ENCODE data around the gene KMT2C. TPM values are rescaled to one million over a fixed set of nuclear protein-coding genes. Genes with fewer than 3 reads are reported as not detected.
"Not testable (repeated sequence)": the region's sequence is repeated elsewhere in the genome, so short reads cannot be mapped to it uniquely, and the experiment has no call there.

KMT2C gene
- total RNA-seq, 1 donor from 2014 or later: 136 TPM

DNA sequence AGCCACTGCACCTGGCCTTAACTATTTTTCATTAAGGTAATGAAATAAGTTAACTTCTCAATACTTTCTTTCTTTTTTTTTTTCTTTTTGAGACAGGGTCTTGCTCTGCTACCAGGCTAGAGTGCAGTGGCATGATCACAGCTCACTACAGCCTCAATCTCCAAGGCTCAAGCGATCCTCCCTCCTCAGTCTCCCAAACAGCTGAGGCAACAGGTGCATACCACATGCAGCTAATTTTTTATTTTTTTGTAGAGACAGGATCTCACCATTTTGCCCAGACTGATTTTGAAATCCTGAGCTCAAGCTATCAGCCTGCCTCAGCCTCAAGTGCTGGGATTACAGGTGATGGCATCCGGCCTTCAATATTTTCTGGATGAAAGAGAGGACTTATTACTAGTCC, 21.0 kb downstream of the KMT2C start:
- TF ChIP-seq, protein P1, sequence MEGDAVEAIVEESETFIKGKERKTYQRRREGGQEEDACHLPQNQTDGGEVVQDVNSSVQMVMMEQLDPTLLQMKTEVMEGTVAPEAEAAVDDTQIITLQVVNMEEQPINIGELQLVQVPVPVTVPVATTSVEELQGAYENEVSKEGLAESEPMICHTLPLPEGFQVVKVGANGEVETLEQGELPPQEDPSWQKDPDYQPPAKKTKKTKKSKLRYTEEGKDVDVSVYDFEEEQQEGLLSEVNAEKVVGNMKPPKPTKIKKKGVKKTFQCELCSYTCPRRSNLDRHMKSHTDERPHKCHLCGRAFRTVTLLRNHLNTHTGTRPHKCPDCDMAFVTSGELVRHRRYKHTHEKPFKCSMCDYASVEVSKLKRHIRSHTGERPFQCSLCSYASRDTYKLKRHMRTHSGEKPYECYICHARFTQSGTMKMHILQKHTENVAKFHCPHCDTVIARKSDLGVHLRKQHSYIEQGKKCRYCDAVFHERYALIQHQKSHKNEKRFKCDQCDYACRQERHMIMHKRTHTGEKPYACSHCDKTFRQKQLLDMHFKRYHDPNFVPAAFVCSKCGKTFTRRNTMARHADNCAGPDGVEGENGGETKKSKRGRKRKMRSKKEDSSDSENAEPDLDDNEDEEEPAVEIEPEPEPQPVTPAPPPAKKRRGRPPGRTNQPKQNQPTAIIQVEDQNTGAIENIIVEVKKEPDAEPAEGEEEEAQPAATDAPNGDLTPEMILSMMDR (IDR thresholded peaks at IDR 0.05; ENCODE audit: partially characterized antibody, unreplicated experiment): no peak
- no peak for DNase-seq
- no peak overlapping the region for H3K4me3 Mint-ChIP-seq (ENCODE audit: unreplicated experiment)

DNA sequence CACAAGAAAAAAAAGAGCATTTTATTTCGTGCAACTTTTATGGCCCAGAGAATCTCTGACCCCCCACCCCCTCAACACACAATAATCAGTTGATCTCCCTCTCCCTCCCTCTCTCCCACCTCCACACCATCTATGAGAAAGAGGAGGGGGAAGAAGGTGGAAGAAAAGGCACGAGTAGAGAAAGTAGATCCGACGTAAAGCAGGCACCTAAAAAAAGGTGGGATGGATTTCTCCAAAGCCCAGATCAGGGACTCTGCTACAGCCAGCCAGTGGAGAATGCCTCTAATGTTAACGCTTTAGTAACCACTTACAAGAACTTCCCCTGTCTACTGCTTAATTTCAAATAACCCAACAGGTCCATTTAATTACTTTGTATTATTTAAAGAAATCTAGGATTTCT, 24.4 kb downstream of the KMT2C start:
- Mint-ChIP-seq H3K4me1 (ENCODE audit: low read depth, unreplicated experiment) (peaks cover 9% of the 10 kb centered on the region), H3K9me3 (ENCODE audit: unreplicated experiment) (peaks cover 16% of the 10 kb centered on the region), H3K4me3 (ENCODE audit: unreplicated experiment) (peak overlapping the region; percentile 50), H3K27ac (ENCODE audit: unreplicated experiment) (peak overlapping the region; percentile 6), H3K36me3 (ENCODE audit: unreplicated experiment) (no peaks in the 10 kb centered on the region), H3K27me3 (ENCODE audit: unreplicated experiment) (peaks cover 2% of the 10 kb centered on the region)
- TF ChIP-seq, protein P1 (IDR thresholded peaks at IDR 0.05; ENCODE audit: partially characterized antibody, unreplicated experiment): no peak
- DNase-seq: no peak

More for the DNA sequence above, 21.0 kb downstream of the KMT2C start:
- H3K27me3 Mint-ChIP-seq (ENCODE audit: unreplicated experiment): no peaks in the 10 kb centered on the region
- no peak overlapping the region for H3K27ac Mint-ChIP-seq (ENCODE audit: unreplicated experiment)
- H3K36me3 Mint-ChIP-seq (ENCODE audit: unreplicated experiment): no peaks in the 10 kb centered on the region
- H3K9me3 Mint-ChIP-seq (ENCODE audit: unreplicated experiment): peaks cover 5% of the 10 kb centered on the region
- peaks cover 9% of the 10 kb centered on the region for H3K4me1 Mint-ChIP-seq (ENCODE audit: low read depth, unreplicated experiment)

DNA sequence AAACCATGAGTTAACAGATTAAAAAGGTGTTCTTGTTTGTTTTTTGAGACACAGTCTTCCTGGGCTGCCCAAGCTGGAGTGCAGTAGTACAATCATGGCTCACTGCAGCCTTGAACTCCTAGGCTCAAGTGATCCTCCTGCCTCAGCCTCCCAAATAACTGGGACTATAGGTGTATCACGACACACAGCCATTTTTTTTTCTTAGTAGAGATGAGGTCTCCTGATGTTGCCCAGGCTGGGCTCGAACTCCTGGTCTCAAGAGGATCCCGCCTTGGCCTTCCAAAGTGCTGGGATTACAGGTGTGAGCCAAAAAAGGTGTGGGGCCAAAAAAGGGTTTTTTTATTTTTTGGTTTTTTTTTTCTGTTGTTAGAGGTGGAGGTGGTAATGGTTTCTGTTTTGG, 29.3 kb downstream of the KMT2C start:
- Mint-ChIP-seq H3K27ac (ENCODE audit: unreplicated experiment) (no peak overlapping the region), H3K4me3 (ENCODE audit: unreplicated experiment) (no peak overlapping the region), H3K4me1 (ENCODE audit: low read depth, unreplicated experiment) (peaks cover 4% of the 10 kb centered on the region), H3K9me3 (ENCODE audit: unreplicated experiment) (peaks cover 36% of the 10 kb centered on the region), H3K36me3 (ENCODE audit: unreplicated experiment) (peaks cover 7% of the 10 kb centered on the region), H3K27me3 (ENCODE audit: unreplicated experiment) (peaks cover 5% of the 10 kb centered on the region)
- no peak for DNase-seq
- TF ChIP-seq, protein P1 (IDR thresholded peaks at IDR 0.05; ENCODE audit: partially characterized antibody, unreplicated experiment): no peak

DNA sequence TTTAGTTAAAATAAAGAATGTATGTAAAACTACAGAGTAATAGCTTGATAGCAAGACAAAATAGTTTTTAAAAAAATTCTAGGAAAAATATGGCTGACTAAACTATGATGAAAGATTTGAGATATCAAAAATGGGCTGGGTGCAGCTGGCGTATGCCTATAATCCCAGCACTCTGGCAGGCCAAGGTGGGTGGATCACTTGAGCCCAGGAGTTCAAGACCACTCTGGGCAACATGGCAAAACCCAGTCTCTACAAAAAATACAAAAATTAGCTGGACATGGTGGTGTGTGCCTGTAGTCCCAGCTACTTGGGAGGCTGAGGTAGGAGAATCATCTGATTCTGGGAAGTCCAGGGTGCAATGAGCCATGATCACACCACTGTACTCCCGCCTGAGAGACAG, 29.8 kb downstream of the KMT2C start:
- not testable (repeated sequence) for H3K27ac Mint-ChIP-seq (ENCODE audit: unreplicated experiment); H3K27me3 Mint-ChIP-seq (ENCODE audit: unreplicated experiment); H3K4me1 Mint-ChIP-seq (ENCODE audit: low read depth, unreplicated experiment); H3K36me3 Mint-ChIP-seq (ENCODE audit: unreplicated experiment); DNase-seq; H3K4me3 Mint-ChIP-seq (ENCODE audit: unreplicated experiment)
- peaks cover 34% of the 10 kb centered on the region for H3K9me3 Mint-ChIP-seq (ENCODE audit: unreplicated experiment)

DNA sequence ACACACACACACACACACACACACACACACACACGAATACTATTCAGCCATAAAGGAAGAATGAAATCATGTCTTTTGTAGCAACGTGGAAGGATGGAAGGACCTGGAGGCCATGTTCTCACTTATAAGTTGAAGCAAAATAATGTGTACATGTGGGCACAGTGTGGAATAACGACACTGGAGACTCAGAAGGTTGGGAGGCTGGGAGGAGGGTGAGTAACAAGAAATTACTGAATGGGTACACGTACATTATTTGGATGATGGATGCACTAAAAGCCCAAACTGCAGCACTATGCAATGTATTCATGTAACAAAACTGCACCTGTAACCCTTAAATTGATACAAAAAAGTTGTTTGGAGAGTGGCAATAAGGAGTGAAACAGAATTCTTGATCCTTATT, 32.1 kb downstream of the KMT2C start:
- H3K36me3 Mint-ChIP-seq (ENCODE audit: unreplicated experiment): peaks cover 7% of the 10 kb centered on the region
- H3K9me3 Mint-ChIP-seq (ENCODE audit: unreplicated experiment): peaks cover 32% of the 10 kb centered on the region
- no peaks in the 10 kb centered on the region for H3K4me1 Mint-ChIP-seq (ENCODE audit: low read depth, unreplicated experiment)
- no peak for DNase-seq
- peaks cover 6% of the 10 kb centered on the region for H3K27me3 Mint-ChIP-seq (ENCODE audit: unreplicated experiment)
- no peak overlapping the region for H3K27ac Mint-ChIP-seq (ENCODE audit: unreplicated experiment)
- no peak overlapping the region for H3K4me3 Mint-ChIP-seq (ENCODE audit: unreplicated experiment)
- TF ChIP-seq, protein P1 (IDR thresholded peaks at IDR 0.05; ENCODE audit: partially characterized antibody, unreplicated experiment): no peak
